ENCODE data around the gene LCE1D. TPM values are rescaled to one million over a fixed set of nuclear protein-coding genes. Genes with fewer than 3 reads are reported as not detected.

The LCE1D gene, protein sequence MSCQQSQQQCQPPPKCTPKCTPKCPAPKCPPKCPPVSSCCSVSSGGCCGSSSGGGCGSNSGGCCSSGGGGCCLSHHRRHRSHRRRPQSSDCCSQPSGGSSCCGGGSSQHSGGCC
- total RNA-seq, result not detected in 2 replicates

DNA sequence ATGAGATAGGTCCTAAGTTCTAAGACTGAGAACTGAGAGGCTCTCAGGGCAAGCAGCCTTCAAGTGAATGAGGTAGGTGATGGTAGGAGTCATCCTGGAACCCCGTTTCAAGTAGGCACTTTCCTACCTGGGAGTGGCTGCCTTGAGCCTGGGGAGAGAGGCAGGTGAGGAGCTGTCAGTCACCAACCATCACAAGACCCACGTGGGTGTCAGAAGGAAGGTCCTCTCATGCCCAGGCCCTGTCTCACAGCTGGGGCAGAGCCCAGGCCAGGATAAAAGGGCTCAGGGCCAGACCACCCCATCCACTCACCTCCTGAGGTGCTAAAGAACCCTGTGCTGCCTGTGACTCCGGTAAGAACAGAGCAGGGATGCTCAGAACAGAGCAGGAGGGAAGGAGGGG is at the start of gene LCE1D:
LCE1D (plus strand) TSS at position 301 of the 400 bp plus-strand sequence. CDS start 1,074 bp downstream, outside the sequence.
- no peak for DNase-seq (ENCODE audit: low read depth)
- Histone ChIP-seq H3K4me3 (ENCODE audit: low read depth, low read length) (no peak within 1 kb of the TSS), H3K36me3 (ENCODE audit: control insufficient read depth, insufficient read depth, low read length) (no peaks in the 10 kb centered on the region), H3K27me3 (ENCODE audit: control insufficient read depth, insufficient read depth, low read length) (no peaks in the 10 kb centered on the region)
- TF ChIP-seq, protein P1, sequence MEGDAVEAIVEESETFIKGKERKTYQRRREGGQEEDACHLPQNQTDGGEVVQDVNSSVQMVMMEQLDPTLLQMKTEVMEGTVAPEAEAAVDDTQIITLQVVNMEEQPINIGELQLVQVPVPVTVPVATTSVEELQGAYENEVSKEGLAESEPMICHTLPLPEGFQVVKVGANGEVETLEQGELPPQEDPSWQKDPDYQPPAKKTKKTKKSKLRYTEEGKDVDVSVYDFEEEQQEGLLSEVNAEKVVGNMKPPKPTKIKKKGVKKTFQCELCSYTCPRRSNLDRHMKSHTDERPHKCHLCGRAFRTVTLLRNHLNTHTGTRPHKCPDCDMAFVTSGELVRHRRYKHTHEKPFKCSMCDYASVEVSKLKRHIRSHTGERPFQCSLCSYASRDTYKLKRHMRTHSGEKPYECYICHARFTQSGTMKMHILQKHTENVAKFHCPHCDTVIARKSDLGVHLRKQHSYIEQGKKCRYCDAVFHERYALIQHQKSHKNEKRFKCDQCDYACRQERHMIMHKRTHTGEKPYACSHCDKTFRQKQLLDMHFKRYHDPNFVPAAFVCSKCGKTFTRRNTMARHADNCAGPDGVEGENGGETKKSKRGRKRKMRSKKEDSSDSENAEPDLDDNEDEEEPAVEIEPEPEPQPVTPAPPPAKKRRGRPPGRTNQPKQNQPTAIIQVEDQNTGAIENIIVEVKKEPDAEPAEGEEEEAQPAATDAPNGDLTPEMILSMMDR (IDR thresholded peaks at IDR 0.05; ENCODE audit: insufficient read depth, low read length, poor library complexity, severe bottlenecking), result no peak

DNA sequence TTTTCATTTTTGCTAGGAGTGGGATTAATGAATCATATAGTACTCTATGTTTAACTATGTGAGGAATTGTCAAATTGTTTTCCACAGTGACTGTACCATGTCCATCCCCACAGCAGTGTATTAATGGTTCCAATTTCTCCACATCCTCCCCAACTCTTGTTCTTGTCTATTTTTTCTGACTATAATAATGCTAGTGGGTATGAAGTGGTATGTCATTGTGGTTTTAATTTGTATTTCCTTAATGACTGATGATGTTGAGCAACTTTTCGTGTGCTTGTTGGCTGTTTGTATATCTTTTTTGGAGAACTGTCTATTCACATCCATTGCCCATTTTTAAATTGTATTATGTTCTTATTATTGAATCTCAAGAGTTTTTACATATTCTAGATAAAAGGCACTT is 48.7 kb upstream of the LCE1D start:
- TF ChIP-seq, protein P1 (IDR thresholded peaks at IDR 0.05; ENCODE audit: insufficient read depth, low read length, poor library complexity, severe bottlenecking), result no peak
- peaks cover 2% of the 10 kb centered on the region for H3K27me3 ChIP-seq (ENCODE audit: control insufficient read depth, insufficient read depth, low read length)
- no peaks in the 10 kb centered on the region for H3K36me3 ChIP-seq (ENCODE audit: control insufficient read depth, insufficient read depth, low read length)
- no peak overlapping the region for H3K4me3 ChIP-seq (ENCODE audit: low read depth, low read length)
- DNase-seq (ENCODE audit: low read depth), result no peak

DNA sequence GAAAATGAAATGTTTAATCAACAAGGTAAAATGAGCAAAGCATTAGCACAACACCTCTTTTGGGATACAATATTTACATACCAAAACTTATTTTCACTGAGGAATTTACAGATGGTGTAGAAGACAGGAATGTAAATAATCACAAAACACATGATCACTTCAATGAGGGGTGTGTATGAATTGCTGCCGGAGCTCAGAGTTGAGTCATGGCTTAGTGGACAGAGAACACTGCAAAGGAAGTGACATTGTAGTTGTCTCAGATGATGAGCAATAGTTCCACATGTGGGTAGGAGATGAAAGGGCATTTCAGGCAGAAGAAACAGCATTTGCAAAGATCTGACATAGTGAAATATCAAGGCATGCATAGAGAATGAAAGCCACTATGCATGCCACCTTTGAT is 44.3 kb upstream of the LCE1D start:
- Histone ChIP-seq H3K36me3 (ENCODE audit: control insufficient read depth, insufficient read depth, low read length) (no peaks in the 10 kb centered on the region), H3K4me3 (ENCODE audit: low read depth, low read length) (no peak overlapping the region), H3K27me3 (ENCODE audit: control insufficient read depth, insufficient read depth, low read length) (no peaks in the 10 kb centered on the region)
- TF ChIP-seq, protein P1 (IDR thresholded peaks at IDR 0.05; ENCODE audit: insufficient read depth, low read length, poor library complexity, severe bottlenecking), result no peak
- no peak for DNase-seq (ENCODE audit: low read depth)

DNA sequence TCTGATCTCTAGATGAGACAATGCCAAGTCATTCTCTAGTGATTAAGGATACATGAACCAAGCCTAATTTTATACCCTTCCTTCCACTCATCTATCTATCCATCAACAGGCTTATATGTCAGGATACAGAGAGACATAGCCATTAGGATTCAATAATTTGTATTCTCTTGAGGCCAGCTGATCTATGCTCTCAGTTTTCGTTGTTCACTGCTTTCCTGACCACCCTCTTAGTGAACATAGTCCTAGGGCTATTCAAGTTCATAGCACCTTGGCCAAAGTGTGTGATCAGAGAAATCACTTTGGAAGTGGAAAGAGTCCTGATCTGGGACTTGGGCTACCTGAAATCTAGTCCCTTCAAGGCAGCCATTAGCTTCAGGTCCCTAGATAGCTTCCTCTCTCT is 42.9 kb upstream of the LCE1D start:
- H3K27me3 ChIP-seq (ENCODE audit: control insufficient read depth, insufficient read depth, low read length), result no peaks in the 10 kb centered on the region
- H3K4me3 ChIP-seq (ENCODE audit: low read depth, low read length), result no peak overlapping the region
- no peaks in the 10 kb centered on the region for H3K36me3 ChIP-seq (ENCODE audit: control insufficient read depth, insufficient read depth, low read length)
- no peak for DNase-seq (ENCODE audit: low read depth)
- TF ChIP-seq, protein P1 (IDR thresholded peaks at IDR 0.05; ENCODE audit: insufficient read depth, low read length, poor library complexity, severe bottlenecking), result no peak

DNA sequence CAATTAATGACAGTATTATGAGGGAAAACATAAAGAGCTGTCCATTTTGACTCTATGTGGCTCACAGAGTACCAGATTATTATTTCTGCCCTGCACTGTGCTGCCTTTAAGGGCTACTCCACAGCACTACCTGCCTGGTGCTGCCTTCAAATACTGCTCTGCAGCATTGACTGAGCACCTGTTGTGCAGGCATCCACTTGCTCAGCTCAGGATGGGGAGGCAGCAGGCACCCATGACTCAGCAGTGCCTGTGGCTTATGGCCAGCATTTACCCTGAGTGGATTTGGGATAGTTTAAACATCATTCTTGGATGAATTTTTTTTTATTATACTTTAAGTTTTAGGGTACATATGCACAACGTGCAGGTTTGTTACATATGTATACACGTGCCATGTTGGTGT is 39.6 kb upstream of the LCE1D start:
- H3K4me3 ChIP-seq (ENCODE audit: low read depth, low read length), result no peak overlapping the region
- H3K27me3 ChIP-seq (ENCODE audit: control insufficient read depth, insufficient read depth, low read length), result no peaks in the 10 kb centered on the region
- DNase-seq (ENCODE audit: low read depth), result no peak
- TF ChIP-seq, protein P1 (IDR thresholded peaks at IDR 0.05; ENCODE audit: insufficient read depth, low read length, poor library complexity, severe bottlenecking), result no peak
- H3K36me3 ChIP-seq (ENCODE audit: control insufficient read depth, insufficient read depth, low read length), result no peaks in the 10 kb centered on the region

DNA sequence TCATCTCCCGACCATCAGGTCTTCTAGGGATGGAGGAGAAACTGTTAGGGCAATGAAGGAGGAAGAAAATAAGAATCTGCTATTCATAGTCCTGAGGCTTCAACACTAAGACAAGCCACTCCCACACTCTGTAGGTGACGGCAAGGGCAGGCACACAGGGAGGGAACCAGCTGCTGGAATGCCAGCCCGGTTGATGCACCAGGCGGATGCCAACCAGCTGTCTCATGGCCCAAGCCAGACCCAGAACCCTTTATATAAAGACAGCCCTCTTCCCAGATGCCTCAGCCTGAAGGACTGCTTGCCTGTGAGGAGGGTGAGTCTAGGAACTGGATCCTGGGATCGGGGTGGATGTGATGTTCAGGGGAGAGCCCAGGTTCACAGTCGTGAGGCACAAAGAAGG is 38.8 kb upstream of the LCE1D start, which contains the start of gene KPRP:
KPRP (plus strand) TSS at position 279 of the 400 bp plus-strand sequence. CDS start 1,564 bp downstream, outside the sequence.
- DNase-seq (ENCODE audit: low read depth), result no peak
- Histone ChIP-seq H3K36me3 (ENCODE audit: control insufficient read depth, insufficient read depth, low read length) (no peaks in the 10 kb centered on the region), H3K27me3 (ENCODE audit: control insufficient read depth, insufficient read depth, low read length) (no peaks in the 10 kb centered on the region), H3K4me3 (ENCODE audit: low read depth, low read length) (no peak within 1 kb of the TSS)
- TF ChIP-seq, protein P1 (IDR thresholded peaks at IDR 0.05; ENCODE audit: insufficient read depth, low read length, poor library complexity, severe bottlenecking), result no peak
